Keratinocyte (primary cell): ENCODE results near the gene ETV5. TPM values are rescaled to one million over a fixed set of nuclear protein-coding genes. Genes with fewer than 3 reads are reported as not detected.

Source experiments
- DNase-seq: peaks from one replicate; pipeline ENCODE4 v3.0.0-alpha.2; 2011; ENCODE audit warnings: low read depth, missing footprints, low spot score
- FAIRE-seq: peaks from 2 replicates; lab custom pipeline; 2011; peaks lifted over from hg19 to GRCh38; lab: Jason Lieb, UNC
- H2AFZ ChIP-seq: 2 replicates; pipeline ENCODE4 v1.6.0; 2012; ENCODE audit warnings: low read length, control low read depth, inconsistent platforms; ENCODE audit not compliant: control insufficient read depth
- H3K27ac ChIP-seq: 2 replicates; pipeline ENCODE4 v1.5.1; 2011; ENCODE audit warnings: low read length; ENCODE audit not compliant: control insufficient read depth, insufficient read depth
- H3K27me3 ChIP-seq: 3 replicates; pipeline ENCODE4 v1.6.0; 2011; ENCODE audit warnings: low read length; ENCODE audit not compliant: control insufficient read depth, insufficient read depth; ENCODE audit errors: extremely low read depth
- H3K36me3 ChIP-seq, 2 experiments: 2 replicates in 1 of 2; 3 replicates in 1 of 2; pipeline ENCODE4 v1.5.1; 2011; ENCODE audit warnings: low read length in 2 of 2, mild to moderate bottlenecking in 1 of 2; ENCODE audit not compliant: control insufficient read depth in 2 of 2, insufficient read depth in 2 of 2; ENCODE audit errors: extremely low read depth in 1 of 2
- H3K4me1 ChIP-seq: 3 replicates; pipeline ENCODE4 v1.5.1; 2011; ENCODE audit warnings: low read length; ENCODE audit not compliant: control insufficient read depth, insufficient read depth; ENCODE audit errors: extremely low read depth
- H3K4me2 ChIP-seq: 3 replicates; pipeline ENCODE4 v1.6.0; 2011; ENCODE audit warnings: low read depth, low read length; ENCODE audit not compliant: control insufficient read depth, insufficient read depth; ENCODE audit errors: extremely low read depth
- H3K4me3 ChIP-seq, 3 experiments: fragments of 200-600 bp in 1 of 3; sonication (generic) in 1 of 3; 2 replicates in 2 of 3; 3 replicates in 1 of 3; pipeline ENCODE4 v1.5.1; 2011 to 2016; ENCODE audit warnings: low read length in 3 of 3, mild to moderate bottlenecking in 3 of 3, control low read depth in 2 of 3, inconsistent platforms in 1 of 3, low read depth in 1 of 3, mixed read lengths in 1 of 3, mixed run types in 1 of 3, moderate library complexity in 1 of 3; ENCODE audit not compliant: control insufficient read depth in 2 of 3, insufficient read depth in 2 of 3; ENCODE audit errors: extremely low read depth in 1 of 3
- H3K79me2 ChIP-seq: 2 replicates; pipeline ENCODE4 v1.6.0; 2012; ENCODE audit warnings: low read length; ENCODE audit not compliant: control insufficient read depth, insufficient read depth
- H3K9ac ChIP-seq: 3 replicates; pipeline ENCODE4 v1.6.0; 2011; ENCODE audit warnings: low read length; ENCODE audit not compliant: control insufficient read depth, insufficient read depth; ENCODE audit errors: extremely low read depth
- H3K9me1 ChIP-seq: 3 replicates; pipeline ENCODE4 v1.6.0; 2011; ENCODE audit warnings: low read length; ENCODE audit not compliant: control insufficient read depth, insufficient read depth; ENCODE audit errors: extremely low read depth
- H3K9me3 ChIP-seq: 2 replicates; pipeline ENCODE4 v1.5.1; 2012; ENCODE audit warnings: low read depth, low read length; ENCODE audit not compliant: control insufficient read depth
- H4K20me1 ChIP-seq: 3 replicates; pipeline ENCODE4 v1.6.0; 2011; ENCODE audit warnings: low read length; ENCODE audit not compliant: control insufficient read depth, insufficient read depth; ENCODE audit errors: extremely low read depth
- EZH2 ChIP-seq: IDR thresholded peaks from one replicate; pipeline ENCODE4 v1.6.1; 2012; ENCODE audit warnings: inconsistent platforms, mild to moderate bottlenecking, low read length, moderate library complexity
- dilution Hi-C: fragments of 300-500 bp; cut with MboI; formaldehyde crosslinking; loops from one replicate; pipeline ENCODE4 v1.7.0; 2020; ENCODE audit warnings: low sequenced_read_pairs; ENCODE audit not compliant: extremely low pct_ligation_motif_present
- polyA plus RNA-seq, 5 experiments: library from polyadenylated mRNA; depleted of rRNA in 3 of 5; stranded (reverse) in 3 of 5; stranded (forward) in 1 of 5; unstranded in 1 of 5; fragments of >200 nt; gene quantifications; 1 replicate in 1 of 5; 2 replicates in 3 of 5; 3 replicates in 1 of 5; pipeline versions ENCODE4 v1.2.1 to v1.2.3, GENCODE V29; 2011 to 2012; ENCODE audit warnings: missing spikeins in 2 of 5, low read depth in 1 of 5, low replicate concordance in 1 of 5
- TF ChIP-seq, protein P1 (sequence below), 3 experiments: IDR thresholded peaks in 1 of 3; conservative IDR thresholded peaks in 1 of 3; optimal IDR thresholded peaks in 1 of 3; 2 replicates in 2 of 3; 3 replicates in 1 of 3; pipeline versions ENCODE3 to v1.5.1; 2011; ENCODE audit warnings: low read length in 3 of 3, mild to moderate bottlenecking in 3 of 3, moderate library complexity in 2 of 3, control low read depth in 1 of 3, inconsistent platforms in 1 of 3; ENCODE audit not compliant: insufficient read depth in 2 of 3; ENCODE audit errors: extremely low read depth in 1 of 3

ETV5 gene
- polyA plus RNA-seq, 1 donor (not counting 4 experiments of a cell fraction or from before 2014, with no cell fraction given), result 28.7 TPM

DNA sequence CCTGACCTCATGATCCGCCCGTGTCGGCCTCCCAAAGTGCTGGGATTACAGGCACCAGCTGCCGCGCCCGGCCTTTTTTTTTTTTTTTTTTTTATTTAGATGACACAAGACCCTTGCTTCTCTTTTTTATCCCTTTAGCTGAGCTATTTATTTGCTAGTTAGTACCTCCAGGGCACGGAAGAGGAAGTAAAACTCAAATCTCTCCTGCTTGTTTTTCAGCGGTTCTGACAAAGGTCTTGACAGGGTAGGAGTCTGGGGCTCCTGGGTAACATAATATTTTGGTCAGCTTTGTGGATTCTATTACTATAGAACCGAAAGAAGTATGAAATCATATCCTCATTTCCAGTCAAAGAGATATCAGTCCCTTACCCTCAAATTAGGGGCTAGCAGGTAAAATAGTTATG lies 44.0 kb upstream of the ETV5 start:
- Histone ChIP-seq H2AFZ (no peak overlapping the region), H3K36me3 (no peaks in the 10 kb centered on the region), H4K20me1 (no peaks in the 10 kb centered on the region), H3K27me3 (peaks cover 5% of the 10 kb centered on the region), H3K9me3 (no peaks in the 10 kb centered on the region), H3K4me2 (no peak overlapping the region), H3K4me3 (no peak overlapping the region), H3K79me2 (no peaks in the 10 kb centered on the region), H3K27ac (no peak overlapping the region), H3K9ac (no peak overlapping the region), H3K4me1 (no peaks in the 10 kb centered on the region), H3K9me1 (no peaks in the 10 kb centered on the region)
- DNase-seq (no peak), FAIRE-seq (no peak)
- no peak for TF ChIP-seq EZH2
- TF ChIP-seq, protein P1, sequence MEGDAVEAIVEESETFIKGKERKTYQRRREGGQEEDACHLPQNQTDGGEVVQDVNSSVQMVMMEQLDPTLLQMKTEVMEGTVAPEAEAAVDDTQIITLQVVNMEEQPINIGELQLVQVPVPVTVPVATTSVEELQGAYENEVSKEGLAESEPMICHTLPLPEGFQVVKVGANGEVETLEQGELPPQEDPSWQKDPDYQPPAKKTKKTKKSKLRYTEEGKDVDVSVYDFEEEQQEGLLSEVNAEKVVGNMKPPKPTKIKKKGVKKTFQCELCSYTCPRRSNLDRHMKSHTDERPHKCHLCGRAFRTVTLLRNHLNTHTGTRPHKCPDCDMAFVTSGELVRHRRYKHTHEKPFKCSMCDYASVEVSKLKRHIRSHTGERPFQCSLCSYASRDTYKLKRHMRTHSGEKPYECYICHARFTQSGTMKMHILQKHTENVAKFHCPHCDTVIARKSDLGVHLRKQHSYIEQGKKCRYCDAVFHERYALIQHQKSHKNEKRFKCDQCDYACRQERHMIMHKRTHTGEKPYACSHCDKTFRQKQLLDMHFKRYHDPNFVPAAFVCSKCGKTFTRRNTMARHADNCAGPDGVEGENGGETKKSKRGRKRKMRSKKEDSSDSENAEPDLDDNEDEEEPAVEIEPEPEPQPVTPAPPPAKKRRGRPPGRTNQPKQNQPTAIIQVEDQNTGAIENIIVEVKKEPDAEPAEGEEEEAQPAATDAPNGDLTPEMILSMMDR (optimal IDR thresholded peaks at IDR 0.05 in 1 of 3, IDR thresholded peaks at IDR 0.05 in 1 of 3, conservative IDR thresholded peaks at IDR 0.05 in 1 of 3; ENCODE audit: extremely low read depth in 1 of 3, insufficient read depth in 2 of 3, low read length in 3 of 3), result no peak
- dilution Hi-C loops, result no loop called here

DNA sequence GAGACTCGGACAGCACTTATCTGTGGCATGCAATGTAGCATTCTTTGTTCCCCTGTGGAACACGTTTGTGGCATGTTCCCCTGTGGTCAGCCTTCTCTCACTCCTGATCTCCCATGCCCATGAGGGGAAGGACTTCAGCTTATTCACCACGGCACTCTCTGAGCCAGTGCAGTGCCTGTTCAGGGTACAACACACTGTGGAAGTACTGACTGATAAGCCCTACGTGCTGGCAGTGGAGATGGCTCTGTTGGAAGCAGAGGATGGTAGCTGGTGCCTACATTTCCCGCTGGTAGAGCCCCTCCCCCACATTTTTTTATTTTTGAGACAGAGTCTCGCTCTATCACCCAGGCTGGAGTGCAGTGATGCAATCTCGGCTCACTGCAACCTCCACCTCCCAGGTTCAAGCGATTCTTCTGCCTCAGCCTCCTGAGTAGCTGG lies 43.5 kb upstream of the ETV5 start:
- Histone ChIP-seq H4K20me1 (no peaks in the 10 kb centered on the region), H3K79me2 (no peaks in the 10 kb centered on the region), H3K4me1 (no peaks in the 10 kb centered on the region), H3K27ac (no peak overlapping the region), H3K9me1 (no peaks in the 10 kb centered on the region), H3K4me2 (no peak overlapping the region), H3K4me3 (no peak overlapping the region), H3K9ac (no peak overlapping the region), H3K27me3 (peaks cover 5% of the 10 kb centered on the region), H3K36me3 (no peaks in the 10 kb centered on the region), H2AFZ (no peak overlapping the region), H3K9me3 (no peaks in the 10 kb centered on the region)
- DNase-seq (no peak), FAIRE-seq (no peak)
- no peak for TF ChIP-seq EZH2
- TF ChIP-seq, protein P1 (optimal IDR thresholded peaks at IDR 0.05 in 1 of 3, IDR thresholded peaks at IDR 0.05 in 1 of 3, conservative IDR thresholded peaks at IDR 0.05 in 1 of 3; ENCODE audit: extremely low read depth in 1 of 3, insufficient read depth in 2 of 3, low read length in 3 of 3), result no peak
- dilution Hi-C loops, result no loop called here
